D341Med (cell line): ENCODE data around the gene MRPL44.

Source experiments
- DNase-seq: peaks from one replicate; pipeline ENCODE4 v3.0.0; 2012; ENCODE audit warnings: low spot score

MRPL44 gene

GRCh38 chr2:224009605-224010315, 52.5 kb downstream of the MRPL44 start:
- no peak for DNase-seq

DNA sequence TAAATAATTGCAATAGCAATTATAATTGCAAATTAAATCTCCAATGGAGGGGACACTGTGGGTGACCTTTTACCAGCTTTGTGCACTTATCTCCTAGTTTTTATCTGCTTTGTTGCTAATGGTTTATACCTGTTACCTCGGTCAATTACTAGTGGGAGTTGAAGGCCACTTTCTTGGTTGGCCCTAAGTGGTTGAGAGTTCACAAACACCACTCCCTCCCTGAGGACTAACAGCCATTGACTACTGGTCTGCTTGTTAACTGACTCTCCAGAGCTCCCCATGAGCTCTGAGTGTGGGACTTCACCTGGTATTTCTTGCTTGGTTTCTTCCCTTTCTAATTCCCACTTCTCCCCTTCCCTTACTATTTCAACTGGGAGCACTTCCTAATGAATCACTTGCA, 54.6 kb downstream of the MRPL44 start:
- DNase-seq = no peak

DNA sequence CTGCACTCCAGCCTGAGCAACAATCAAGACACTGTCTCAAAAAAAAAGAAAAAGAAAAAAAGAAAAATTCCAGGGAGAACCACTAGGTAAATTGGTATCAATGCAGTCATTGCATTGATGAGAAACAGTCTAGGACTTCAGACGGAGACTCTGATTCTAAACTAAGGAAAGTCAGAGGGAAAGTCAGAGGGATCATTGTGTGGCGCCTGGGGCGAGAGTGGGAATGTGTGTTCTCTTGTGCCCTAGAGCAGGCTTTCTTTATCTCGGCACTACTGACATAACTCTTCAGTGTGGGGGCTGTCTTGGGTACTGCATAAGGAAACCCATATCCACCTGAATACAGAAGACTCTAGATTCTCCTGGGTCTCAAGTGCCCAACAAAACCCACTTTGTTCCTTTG, 57.1 kb downstream of the MRPL44 start:
- no peak for DNase-seq

- no peak for DNase-seq
Observed at GRCh38 chr2:224016963-224017362, 59.7 kb downstream of the MRPL44 start.
